ENCODE data around the gene ATP1B3. TPM values are rescaled to one million over a fixed set of nuclear protein-coding genes. Genes with fewer than 3 reads are reported as not detected.

Gene ATP1B3
- polyA plus RNA-seq, 1 donor from 2014 or later = 131 TPM

DNA sequence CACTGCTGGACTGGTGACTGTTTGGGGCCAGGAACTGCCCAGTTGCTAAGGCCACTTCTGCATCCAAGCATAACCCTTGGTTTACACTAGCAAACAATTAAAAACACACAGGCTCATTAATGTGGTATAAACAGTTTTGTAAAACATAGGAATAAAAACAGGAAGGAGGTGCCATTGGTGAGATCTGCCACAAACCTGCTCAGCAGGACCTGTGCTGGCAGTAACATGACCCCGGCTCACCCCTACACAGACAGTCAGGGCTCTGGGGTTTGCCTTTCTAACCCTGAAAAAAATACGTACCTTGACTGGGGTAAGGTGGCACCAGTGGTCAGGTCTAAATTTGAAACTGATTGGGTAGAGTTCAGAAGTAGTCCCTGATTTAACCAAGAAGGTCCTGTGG is 76.2 kb downstream of the ATP1B3 start:
- no peaks in the 10 kb centered on the region for H3K27me3 ChIP-seq (ENCODE audit: insufficient read depth, low read depth, low read length)
- H3K79me2 ChIP-seq (replicated peaks; ENCODE audit: insufficient read depth, low read length) = no peaks in the 10 kb centered on the region
- no peak for TF ChIP-seq EP300 (conservative IDR thresholded peaks at IDR 0.05; ENCODE audit: poor library complexity, severe bottlenecking)
- TF ChIP-seq, protein P1, sequence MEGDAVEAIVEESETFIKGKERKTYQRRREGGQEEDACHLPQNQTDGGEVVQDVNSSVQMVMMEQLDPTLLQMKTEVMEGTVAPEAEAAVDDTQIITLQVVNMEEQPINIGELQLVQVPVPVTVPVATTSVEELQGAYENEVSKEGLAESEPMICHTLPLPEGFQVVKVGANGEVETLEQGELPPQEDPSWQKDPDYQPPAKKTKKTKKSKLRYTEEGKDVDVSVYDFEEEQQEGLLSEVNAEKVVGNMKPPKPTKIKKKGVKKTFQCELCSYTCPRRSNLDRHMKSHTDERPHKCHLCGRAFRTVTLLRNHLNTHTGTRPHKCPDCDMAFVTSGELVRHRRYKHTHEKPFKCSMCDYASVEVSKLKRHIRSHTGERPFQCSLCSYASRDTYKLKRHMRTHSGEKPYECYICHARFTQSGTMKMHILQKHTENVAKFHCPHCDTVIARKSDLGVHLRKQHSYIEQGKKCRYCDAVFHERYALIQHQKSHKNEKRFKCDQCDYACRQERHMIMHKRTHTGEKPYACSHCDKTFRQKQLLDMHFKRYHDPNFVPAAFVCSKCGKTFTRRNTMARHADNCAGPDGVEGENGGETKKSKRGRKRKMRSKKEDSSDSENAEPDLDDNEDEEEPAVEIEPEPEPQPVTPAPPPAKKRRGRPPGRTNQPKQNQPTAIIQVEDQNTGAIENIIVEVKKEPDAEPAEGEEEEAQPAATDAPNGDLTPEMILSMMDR (IDR thresholded peaks at IDR 0.05; ENCODE audit: poor library complexity, severe bottlenecking) = no peak
- TF ChIP-seq MXI1 (conservative IDR thresholded peaks at IDR 0.05; ENCODE audit: poor library complexity, severe bottlenecking) = no peak
- TF ChIP-seq EZH2 (IDR thresholded peaks at IDR 0.05; ENCODE audit: borderline replicate concordance, insufficient read depth, low read length, poor library complexity, severe bottlenecking) = no peak
- no peaks in the 10 kb centered on the region for H3F3A ChIP-seq (ENCODE audit: insufficient read depth, low read length, poor library complexity, severe bottlenecking)
- no peaks in the 10 kb centered on the region for H3K9me2 ChIP-seq (ENCODE audit: insufficient read depth, low read length)
- no peak overlapping the region for H2AFZ ChIP-seq (ENCODE audit: low read depth, low read length)
- H3K4me3 ChIP-seq (ENCODE audit: low read length) = no peak overlapping the region
- no peak overlapping the region for H3K27ac ChIP-seq (ENCODE audit: low read length)
- no peaks in the 10 kb centered on the region for H3K36me3 ChIP-seq (ENCODE audit: insufficient read depth, low read length)
- no peak overlapping the region for H3K4me2 ChIP-seq (ENCODE audit: low read length)
- H3K9me3 ChIP-seq (ENCODE audit: low read length) = no peaks in the 10 kb centered on the region
- no peaks in the 10 kb centered on the region for H4K20me1 ChIP-seq (ENCODE audit: insufficient read depth)
- H3K9ac ChIP-seq (ENCODE audit: low read length) = no peak overlapping the region

DNA sequence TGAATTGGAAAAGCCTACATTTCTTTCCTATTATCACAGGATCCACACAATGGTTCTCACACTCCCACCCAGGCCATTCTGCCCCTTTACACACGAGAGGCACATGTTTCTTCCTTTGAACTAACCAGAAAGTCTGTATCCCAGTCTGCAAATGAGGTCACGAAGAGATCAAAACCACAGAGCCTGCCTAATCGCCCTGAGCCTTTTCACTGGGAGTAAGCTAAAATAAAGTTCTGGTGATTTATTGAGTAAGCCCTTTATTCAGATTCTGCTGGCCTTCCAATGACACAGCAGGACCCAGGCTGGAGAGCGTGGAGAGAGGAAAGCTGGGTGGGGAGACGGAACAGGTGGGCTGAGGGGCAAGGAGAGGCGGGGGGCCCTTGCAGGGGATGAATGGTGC is 78.7 kb downstream of the ATP1B3 start:
- no peak overlapping the region for H3K27ac ChIP-seq (ENCODE audit: low read length)
- no peaks in the 10 kb centered on the region for H3K79me2 ChIP-seq (replicated peaks; ENCODE audit: insufficient read depth, low read length)
- no peak overlapping the region for H3K4me2 ChIP-seq (ENCODE audit: low read length)
- H3K9me2 ChIP-seq (ENCODE audit: insufficient read depth, low read length) = no peaks in the 10 kb centered on the region
- no peaks in the 10 kb centered on the region for H3K27me3 ChIP-seq (ENCODE audit: insufficient read depth, low read depth, low read length)
- H3K9ac ChIP-seq (ENCODE audit: low read length) = no peak overlapping the region
- no peaks in the 10 kb centered on the region for H4K20me1 ChIP-seq (ENCODE audit: insufficient read depth)
- TF ChIP-seq RAD21 (conservative IDR thresholded peaks at IDR 0.05) = no peak
- TF ChIP-seq, protein P2, sequence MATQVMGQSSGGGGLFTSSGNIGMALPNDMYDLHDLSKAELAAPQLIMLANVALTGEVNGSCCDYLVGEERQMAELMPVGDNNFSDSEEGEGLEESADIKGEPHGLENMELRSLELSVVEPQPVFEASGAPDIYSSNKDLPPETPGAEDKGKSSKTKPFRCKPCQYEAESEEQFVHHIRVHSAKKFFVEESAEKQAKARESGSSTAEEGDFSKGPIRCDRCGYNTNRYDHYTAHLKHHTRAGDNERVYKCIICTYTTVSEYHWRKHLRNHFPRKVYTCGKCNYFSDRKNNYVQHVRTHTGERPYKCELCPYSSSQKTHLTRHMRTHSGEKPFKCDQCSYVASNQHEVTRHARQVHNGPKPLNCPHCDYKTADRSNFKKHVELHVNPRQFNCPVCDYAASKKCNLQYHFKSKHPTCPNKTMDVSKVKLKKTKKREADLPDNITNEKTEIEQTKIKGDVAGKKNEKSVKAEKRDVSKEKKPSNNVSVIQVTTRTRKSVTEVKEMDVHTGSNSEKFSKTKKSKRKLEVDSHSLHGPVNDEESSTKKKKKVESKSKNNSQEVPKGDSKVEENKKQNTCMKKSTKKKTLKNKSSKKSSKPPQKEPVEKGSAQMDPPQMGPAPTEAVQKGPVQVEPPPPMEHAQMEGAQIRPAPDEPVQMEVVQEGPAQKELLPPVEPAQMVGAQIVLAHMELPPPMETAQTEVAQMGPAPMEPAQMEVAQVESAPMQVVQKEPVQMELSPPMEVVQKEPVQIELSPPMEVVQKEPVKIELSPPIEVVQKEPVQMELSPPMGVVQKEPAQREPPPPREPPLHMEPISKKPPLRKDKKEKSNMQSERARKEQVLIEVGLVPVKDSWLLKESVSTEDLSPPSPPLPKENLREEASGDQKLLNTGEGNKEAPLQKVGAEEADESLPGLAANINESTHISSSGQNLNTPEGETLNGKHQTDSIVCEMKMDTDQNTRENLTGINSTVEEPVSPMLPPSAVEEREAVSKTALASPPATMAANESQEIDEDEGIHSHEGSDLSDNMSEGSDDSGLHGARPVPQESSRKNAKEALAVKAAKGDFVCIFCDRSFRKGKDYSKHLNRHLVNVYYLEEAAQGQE (IDR thresholded peaks at IDR 0.05; ENCODE audit: borderline replicate concordance) = no peak
- no peak for TF ChIP-seq TAF1 (IDR thresholded peaks at IDR 0.05; ENCODE audit: low read depth)
- TF ChIP-seq EZH2 (IDR thresholded peaks at IDR 0.05; ENCODE audit: borderline replicate concordance, insufficient read depth, low read length, poor library complexity, severe bottlenecking) = no peak
- TF ChIP-seq, protein P1 (IDR thresholded peaks at IDR 0.05; ENCODE audit: poor library complexity, severe bottlenecking) = no peak
- TF ChIP-seq MXI1 (conservative IDR thresholded peaks at IDR 0.05; ENCODE audit: poor library complexity, severe bottlenecking) = no peak
- no peak for TF ChIP-seq SMC3 (conservative IDR thresholded peaks at IDR 0.05; ENCODE audit: poor library complexity)
- TF ChIP-seq EP300 (conservative IDR thresholded peaks at IDR 0.05; ENCODE audit: poor library complexity, severe bottlenecking) = no peak
- TF ChIP-seq POLR2AphosphoS5 (IDR thresholded peaks at IDR 0.05) = no peak
- H3K4me3 ChIP-seq (ENCODE audit: low read length) = no peak overlapping the region
- H2AFZ ChIP-seq (ENCODE audit: low read depth, low read length) = no peak overlapping the region
- H3F3A ChIP-seq (ENCODE audit: insufficient read depth, low read length, poor library complexity, severe bottlenecking) = no peaks in the 10 kb centered on the region
- peaks cover 4% of the 10 kb centered on the region for H3K36me3 ChIP-seq (ENCODE audit: insufficient read depth, low read length)
- H3K9me3 ChIP-seq (ENCODE audit: low read length) = no peaks in the 10 kb centered on the region

Data from neural cell (in vitro differentiated cells).